Upper lobe of right lung (tissue), 1 donor: Measurements from ENCODE around the gene ANKRD22. TPM values are rescaled to one million over a fixed set of nuclear protein-coding genes. Genes with fewer than 3 reads are reported as not detected.
"Not testable (repeated sequence)": the region's sequence is repeated elsewhere in the genome, so short reads cannot be mapped to it uniquely, and the experiment has no call there.

ENCODE experiments used
- ATAC-seq: fragments of 200-7000 bp; cut with Tn5 transposase; one replicate; pipeline ENCODE4 v1.9.1; 2020; ENCODE audit warnings: mild to moderate bottlenecking, moderate library complexity
- DNase-seq: peaks from one replicate; pipeline ENCODE4 v3.0.0-alpha.2; 2020
- H3K27ac ChIP-seq: fragments of 200-600 bp; one replicate; pipeline ENCODE4 v1.8.0; 2022
- H3K27me3 ChIP-seq: fragments of 200-600 bp; one replicate; pipeline ENCODE4 v1.8.0; 2022; ENCODE audit warnings: mild to moderate bottlenecking
- H3K36me3 ChIP-seq: fragments of 200-600 bp; one replicate; pipeline ENCODE4 v1.8.0; 2022
- H3K4me1 ChIP-seq: fragments of 200-600 bp; one replicate; pipeline ENCODE4 v1.8.0; 2022
- H3K4me3 ChIP-seq: fragments of 200-600 bp; one replicate; pipeline ENCODE4 v1.8.0; 2022; ENCODE audit warnings: mild to moderate bottlenecking
- H3K9me3 ChIP-seq: fragments of 200-600 bp; one replicate; pipeline ENCODE4 v1.8.0; 2022
- CTCF ChIP-seq: fragments of 200-600 bp; IDR thresholded peaks from one replicate; pipeline ENCODE4 v1.8.0; 2022; ENCODE audit warnings: antibody characterized with exemption
- intact Hi-C: fragments of 100-400 bp; cut with DNase I; formaldehyde crosslinking; loops from one replicate; pipeline ENCODE4 v1.11.0; 2022
- total RNA-seq: library from RNA; stranded (reverse); fragmentation: NEBNext Ultra II Directional; extraction: Animal tissue kit (Norgen Biotek cat#: 25700); gene quantifications from one replicate; pipeline ENCODE4 v1.2.1, GENCODE V29; 2021
- donor health status: DM: no; HTN: yes; CAD: no; lungs with severe emphysema.

ANKRD22 gene
- total RNA-seq, 1 donor from 2014 or later, result 2.3 TPM

GRCh38 chr10:88888810-88889445 lies 37.3 kb upstream of the ANKRD22 start:
- no peak for ATAC-seq
- H3K4me3 ChIP-seq, result no peak overlapping the region
- DNase-seq, result no peak
- intact Hi-C loops, result no loop called here
- no peaks in the 10 kb centered on the region for H3K9me3 ChIP-seq
- no peak overlapping the region for H3K27ac ChIP-seq
- H3K4me1 ChIP-seq, result peaks cover 5% of the 10 kb centered on the region
- no peak for TF ChIP-seq CTCF
- H3K36me3 ChIP-seq, result no peaks in the 10 kb centered on the region
- no peaks in the 10 kb centered on the region for H3K27me3 ChIP-seq

- no peak for DNase-seq
- H3K36me3 ChIP-seq, result no peaks in the 10 kb centered on the region
- peaks cover 14% of the 10 kb centered on the region for H3K4me1 ChIP-seq
- ATAC-seq, result no peak
- H3K4me3 ChIP-seq, result no peak overlapping the region
- H3K27ac ChIP-seq, result no peak overlapping the region
- H3K27me3 ChIP-seq, result no peaks in the 10 kb centered on the region
- H3K9me3 ChIP-seq, result no peaks in the 10 kb centered on the region
- no peak for TF ChIP-seq CTCF
- intact Hi-C loops, result no loop called here
Measured at GRCh38 chr10:88886557-88886956, 34.9 kb upstream of the ANKRD22 start.

GRCh38 chr10:88883448-88883809 lies 31.8 kb upstream of the ANKRD22 start:
- Histone ChIP-seq H3K9me3 (no peaks in the 10 kb centered on the region), H3K27me3 (no peaks in the 10 kb centered on the region), H3K4me1 (peaks cover 13% of the 10 kb centered on the region), H3K4me3 (no peak overlapping the region), H3K27ac (no peak overlapping the region), H3K36me3 (no peaks in the 10 kb centered on the region)
- ATAC-seq (no peak), DNase-seq (no peak)
- no peak for TF ChIP-seq CTCF
- intact Hi-C loops, result no loop called here

GRCh38 chr10:88882646-88883447 lies 31.2 kb upstream of the ANKRD22 start:
- H3K9me3 ChIP-seq, H3K27ac ChIP-seq, H3K4me3 ChIP-seq, H3K36me3 ChIP-seq, H3K27me3 ChIP-seq, intact Hi-C loops, ATAC-seq, DNase-seq: not testable (repeated sequence)
- H3K4me1 ChIP-seq, result peaks cover 13% of the 10 kb centered on the region

- no peaks in the 10 kb centered on the region for H3K36me3 ChIP-seq
- ATAC-seq (no peak), DNase-seq (no peak)
- no peak for TF ChIP-seq CTCF
- peaks cover 13% of the 10 kb centered on the region for H3K4me1 ChIP-seq
- intact Hi-C loops, result no loop called here
- H3K27ac ChIP-seq, result peak overlapping the region; percentile 90
- H3K9me3 ChIP-seq, result no peaks in the 10 kb centered on the region
- no peaks in the 10 kb centered on the region for H3K27me3 ChIP-seq
- H3K4me3 ChIP-seq, result peak overlapping the region; percentile 76
Measured at GRCh38 chr10:88881922-88882645, 30.4 kb upstream of the ANKRD22 start.

- Histone ChIP-seq H3K9me3 (no peaks in the 10 kb centered on the region), H3K27ac (peak overlapping the region; percentile 90), H3K4me3 (peak overlapping the region; percentile 76), H3K4me1 (peaks cover 13% of the 10 kb centered on the region), H3K27me3 (no peaks in the 10 kb centered on the region), H3K36me3 (no peaks in the 10 kb centered on the region)
- no peak for DNase-seq
- TF ChIP-seq CTCF, result no peak
- no peak for ATAC-seq
- intact Hi-C loops, result no loop called here
Measured at GRCh38 chr10:88881320-88881719, 29.7 kb upstream of the ANKRD22 start.
